ENCODE results near the gene SCN9A.

The SCN9A gene

GRCh38 chr2:166181813-166182154, 194.0 kb downstream of the SCN9A start:
- no peak overlapping the region for H3K9ac ChIP-seq (ENCODE audit: low read length in 2 of 2)
- no peaks in the 10 kb centered on the region for H3K9me3 ChIP-seq (ENCODE audit: control insufficient read depth in 2 of 2, low read length in 2 of 2)
- H3K36me3 ChIP-seq (ENCODE audit: control insufficient read depth in 2 of 2, insufficient read depth in 2 of 2, low read length in 2 of 2), result no peaks in the 10 kb centered on the region
- H3K27me3 ChIP-seq (ENCODE audit: control insufficient read depth in 1 of 2, insufficient read depth in 2 of 2, low read length in 2 of 2), result no peaks in the 10 kb centered on the region
- H3K27ac ChIP-seq (ENCODE audit: low read length), result no peak overlapping the region
- no peak overlapping the region for H3K4me3 ChIP-seq (ENCODE audit: low read length in 2 of 2)
- no peaks in the 10 kb centered on the region for H3K4me1 ChIP-seq (ENCODE audit: control insufficient read depth, insufficient read depth, low read length)

- Histone ChIP-seq H3K4me1 (ENCODE audit: control insufficient read depth, insufficient read depth, low read length) (no peaks in the 10 kb centered on the region), H3K4me3 (ENCODE audit: low read length in 2 of 2) (no peak overlapping the region), H3K27me3 (ENCODE audit: control insufficient read depth in 1 of 2, insufficient read depth in 2 of 2, low read length in 2 of 2) (no peaks in the 10 kb centered on the region), H3K9me3 (ENCODE audit: control insufficient read depth in 2 of 2, low read length in 2 of 2) (no peaks in the 10 kb centered on the region), H3K9ac (ENCODE audit: low read length in 2 of 2) (no peak overlapping the region), H3K36me3 (ENCODE audit: control insufficient read depth in 2 of 2, insufficient read depth in 2 of 2, low read length in 2 of 2) (no peaks in the 10 kb centered on the region), H3K27ac (ENCODE audit: low read length) (no peak overlapping the region)
These were observed 194.6 kb downstream of the SCN9A start for GRCh38 chr2:166180951-166181812.

- no peaks in the 10 kb centered on the region for H3K36me3 ChIP-seq (ENCODE audit: control insufficient read depth in 2 of 2, insufficient read depth in 2 of 2, low read length in 2 of 2)
- H3K27ac ChIP-seq (ENCODE audit: low read length), result no peak overlapping the region
- H3K9me3 ChIP-seq (ENCODE audit: control insufficient read depth in 2 of 2, low read length in 2 of 2), result no peaks in the 10 kb centered on the region
- no peak overlapping the region for H3K9ac ChIP-seq (ENCODE audit: low read length in 2 of 2)
- H3K27me3 ChIP-seq (ENCODE audit: control insufficient read depth in 1 of 2, insufficient read depth in 2 of 2, low read length in 2 of 2), result no peaks in the 10 kb centered on the region
- H3K4me1 ChIP-seq (ENCODE audit: control insufficient read depth, insufficient read depth, low read length), result no peaks in the 10 kb centered on the region
- H3K4me3 ChIP-seq (ENCODE audit: low read length in 2 of 2), result no peak overlapping the region
These were observed 196.5 kb downstream of the SCN9A start for GRCh38 chr2:166179201-166179600.

GRCh38 chr2:166173263-166173662, 202.5 kb downstream of the SCN9A start:
- H3K36me3 ChIP-seq (ENCODE audit: control insufficient read depth in 2 of 2, insufficient read depth in 2 of 2, low read length in 2 of 2), result no peaks in the 10 kb centered on the region
- no peaks in the 10 kb centered on the region for H3K27me3 ChIP-seq (ENCODE audit: control insufficient read depth in 1 of 2, insufficient read depth in 2 of 2, low read length in 2 of 2)
- no peaks in the 10 kb centered on the region for H3K4me1 ChIP-seq (ENCODE audit: control insufficient read depth, insufficient read depth, low read length)
- no peak overlapping the region for H3K27ac ChIP-seq (ENCODE audit: low read length)
- H3K4me3 ChIP-seq (ENCODE audit: low read length in 2 of 2), result no peak overlapping the region
- H3K9me3 ChIP-seq (ENCODE audit: control insufficient read depth in 2 of 2, low read length in 2 of 2), result no peaks in the 10 kb centered on the region
- H3K9ac ChIP-seq (ENCODE audit: low read length in 2 of 2), result no peak overlapping the region

DNA sequence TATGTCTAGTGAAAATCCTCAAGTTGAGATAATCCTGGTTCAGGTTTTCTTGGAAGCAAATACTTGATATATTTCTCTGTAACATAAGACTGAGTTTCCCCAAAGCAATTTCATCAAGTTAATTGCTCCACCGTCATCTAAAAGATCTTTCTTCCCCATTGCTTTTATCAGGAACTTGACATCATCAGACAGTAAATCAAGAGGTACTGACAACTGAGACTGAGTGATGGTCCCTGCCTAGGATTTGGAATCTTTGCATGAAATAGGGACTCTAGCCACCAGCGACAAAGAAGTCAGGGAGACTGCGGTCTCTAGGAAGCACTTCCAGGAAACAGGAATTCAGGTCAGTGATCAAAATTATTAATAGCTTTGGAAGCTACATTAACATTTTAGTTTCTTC, 204.5 kb downstream of the SCN9A start:
- Histone ChIP-seq H3K4me3 (ENCODE audit: low read length in 2 of 2) (no peak overlapping the region), H3K9me3 (ENCODE audit: control insufficient read depth in 2 of 2, low read length in 2 of 2) (no peaks in the 10 kb centered on the region)

GRCh38 chr2:166170356-166170755, 205.4 kb downstream of the SCN9A start:
- Histone ChIP-seq H3K27ac (ENCODE audit: low read length) (no peak overlapping the region), H3K4me1 (ENCODE audit: control insufficient read depth, insufficient read depth, low read length) (no peaks in the 10 kb centered on the region), H3K4me3 (ENCODE audit: low read length in 2 of 2) (no peak overlapping the region), H3K9ac (ENCODE audit: low read length in 2 of 2) (no peak overlapping the region), H3K9me3 (ENCODE audit: control insufficient read depth in 2 of 2, low read length in 2 of 2) (no peaks in the 10 kb centered on the region), H3K36me3 (ENCODE audit: control insufficient read depth in 2 of 2, insufficient read depth in 2 of 2, low read length in 2 of 2) (no peaks in the 10 kb centered on the region), H3K27me3 (ENCODE audit: control insufficient read depth in 1 of 2, insufficient read depth in 2 of 2, low read length in 2 of 2) (no peaks in the 10 kb centered on the region)

More for the DNA sequence above, 204.5 kb downstream of the SCN9A start:
- Histone ChIP-seq H3K9ac (ENCODE audit: low read length in 2 of 2) (no peak overlapping the region), H3K36me3 (ENCODE audit: control insufficient read depth in 2 of 2, insufficient read depth in 2 of 2, low read length in 2 of 2) (no peaks in the 10 kb centered on the region), H3K27me3 (ENCODE audit: control insufficient read depth in 1 of 2, insufficient read depth in 2 of 2, low read length in 2 of 2) (no peaks in the 10 kb centered on the region), H3K27ac (ENCODE audit: low read length) (no peak overlapping the region), H3K4me1 (ENCODE audit: control insufficient read depth, insufficient read depth, low read length) (no peaks in the 10 kb centered on the region)

DNA sequence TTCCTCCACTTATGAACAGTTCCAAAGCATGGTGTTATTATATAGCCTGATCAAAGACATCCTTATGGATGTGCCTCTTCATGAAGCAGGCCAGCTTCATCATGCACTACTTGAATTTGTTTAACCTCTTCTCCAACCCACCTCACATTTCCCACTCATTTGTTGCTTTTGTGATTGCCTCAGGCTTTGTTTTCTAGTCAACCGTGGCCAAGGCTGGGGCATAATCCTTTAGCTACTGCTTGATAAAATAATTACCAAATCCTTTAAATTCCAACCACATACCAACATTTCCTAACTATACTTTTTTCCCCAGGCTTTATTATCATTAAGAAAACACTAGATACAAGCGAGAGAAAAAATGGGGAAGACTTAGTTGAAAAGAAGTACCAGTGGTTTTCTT, 208.3 kb downstream of the SCN9A start:
- Histone ChIP-seq H3K4me1 (ENCODE audit: control insufficient read depth, insufficient read depth, low read length) (no peaks in the 10 kb centered on the region), H3K27me3 (ENCODE audit: control insufficient read depth in 1 of 2, insufficient read depth in 2 of 2, low read length in 2 of 2) (no peaks in the 10 kb centered on the region), H3K27ac (ENCODE audit: low read length) (no peak overlapping the region), H3K9ac (ENCODE audit: low read length in 2 of 2) (no peak overlapping the region), H3K4me3 (ENCODE audit: low read length in 2 of 2) (no peak overlapping the region), H3K36me3 (ENCODE audit: control insufficient read depth in 2 of 2, insufficient read depth in 2 of 2, low read length in 2 of 2) (no peaks in the 10 kb centered on the region), H3K9me3 (ENCODE audit: control insufficient read depth in 2 of 2, low read length in 2 of 2) (no peaks in the 10 kb centered on the region)

DNA sequence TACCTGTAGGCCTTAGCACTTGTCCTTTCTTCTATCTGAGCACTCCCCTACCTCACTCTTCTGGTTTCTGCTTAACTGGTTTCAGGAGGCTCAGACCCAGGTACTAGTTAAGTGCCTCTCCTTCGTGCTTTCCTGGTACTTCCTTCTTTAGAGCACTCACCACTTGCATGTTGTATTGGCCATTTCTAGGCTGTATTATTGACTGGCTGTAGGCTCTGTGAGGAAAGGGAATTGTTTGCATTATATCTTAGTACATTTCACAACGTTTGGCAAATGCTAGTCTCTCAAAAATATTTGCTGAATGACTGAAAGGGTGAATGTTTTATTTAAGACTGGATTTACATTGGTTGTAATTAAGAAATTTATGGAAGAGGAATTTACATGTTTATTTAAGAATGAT, 212.0 kb downstream of the SCN9A start:
- H3K9me3 ChIP-seq (ENCODE audit: control insufficient read depth in 2 of 2, low read length in 2 of 2), result no peaks in the 10 kb centered on the region
- H3K4me1 ChIP-seq (ENCODE audit: control insufficient read depth, insufficient read depth, low read length), result no peaks in the 10 kb centered on the region
- H3K27me3 ChIP-seq (ENCODE audit: control insufficient read depth in 1 of 2, insufficient read depth in 2 of 2, low read length in 2 of 2), result no peaks in the 10 kb centered on the region
- no peak overlapping the region for H3K4me3 ChIP-seq (ENCODE audit: low read length in 2 of 2)
- H3K27ac ChIP-seq (ENCODE audit: low read length), result no peak overlapping the region
- H3K9ac ChIP-seq (ENCODE audit: low read length in 2 of 2), result no peak overlapping the region
- no peaks in the 10 kb centered on the region for H3K36me3 ChIP-seq (ENCODE audit: control insufficient read depth in 2 of 2, insufficient read depth in 2 of 2, low read length in 2 of 2)

- H3K36me3 ChIP-seq (ENCODE audit: control insufficient read depth in 2 of 2, insufficient read depth in 2 of 2, low read length in 2 of 2), result no peaks in the 10 kb centered on the region
- no peak overlapping the region for H3K9ac ChIP-seq (ENCODE audit: low read length in 2 of 2)
- H3K27me3 ChIP-seq (ENCODE audit: control insufficient read depth in 1 of 2, insufficient read depth in 2 of 2, low read length in 2 of 2), result no peaks in the 10 kb centered on the region
- H3K4me3 ChIP-seq (ENCODE audit: low read length in 2 of 2), result no peak overlapping the region
- H3K27ac ChIP-seq (ENCODE audit: low read length), result no peak overlapping the region
- H3K9me3 ChIP-seq (ENCODE audit: control insufficient read depth in 2 of 2, low read length in 2 of 2), result no peaks in the 10 kb centered on the region
- H3K4me1 ChIP-seq (ENCODE audit: control insufficient read depth, insufficient read depth, low read length), result no peaks in the 10 kb centered on the region
These were observed 217.2 kb downstream of the SCN9A start for GRCh38 chr2:166158546-166158945.

GRCh38 chr2:166157578-166157977, 218.2 kb downstream of the SCN9A start:
- H3K4me3 ChIP-seq (ENCODE audit: low read length in 2 of 2), result no peak overlapping the region
- no peaks in the 10 kb centered on the region for H3K36me3 ChIP-seq (ENCODE audit: control insufficient read depth in 2 of 2, insufficient read depth in 2 of 2, low read length in 2 of 2)
- H3K9ac ChIP-seq (ENCODE audit: low read length in 2 of 2), result no peak overlapping the region
- H3K9me3 ChIP-seq (ENCODE audit: control insufficient read depth in 2 of 2, low read length in 2 of 2), result no peaks in the 10 kb centered on the region
- no peaks in the 10 kb centered on the region for H3K4me1 ChIP-seq (ENCODE audit: control insufficient read depth, insufficient read depth, low read length)
- no peaks in the 10 kb centered on the region for H3K27me3 ChIP-seq (ENCODE audit: control insufficient read depth in 1 of 2, insufficient read depth in 2 of 2, low read length in 2 of 2)
- no peak overlapping the region for H3K27ac ChIP-seq (ENCODE audit: low read length)

GRCh38 chr2:166156985-166157490, 218.7 kb downstream of the SCN9A start:
- Histone ChIP-seq H3K4me1 (ENCODE audit: control insufficient read depth, insufficient read depth, low read length) (no peaks in the 10 kb centered on the region), H3K9ac (ENCODE audit: low read length in 2 of 2) (no peak overlapping the region), H3K9me3 (ENCODE audit: control insufficient read depth in 2 of 2, low read length in 2 of 2) (no peaks in the 10 kb centered on the region), H3K36me3 (ENCODE audit: control insufficient read depth in 2 of 2, insufficient read depth in 2 of 2, low read length in 2 of 2) (no peaks in the 10 kb centered on the region), H3K27ac (ENCODE audit: low read length) (no peak overlapping the region), H3K4me3 (ENCODE audit: low read length in 2 of 2) (no peak overlapping the region), H3K27me3 (ENCODE audit: control insufficient read depth in 1 of 2, insufficient read depth in 2 of 2, low read length in 2 of 2) (no peaks in the 10 kb centered on the region)

Measured in stomach smooth muscle (tissue), 2 donors.